Measurements from ENCODE around the gene TMEM91. TPM values are rescaled to one million over a fixed set of nuclear protein-coding genes. Genes with fewer than 3 reads are reported as not detected.
A peak's percentile ranks its signal among the peaks of the same experiment; 100 is the strongest.

The TMEM91 gene
- total and polyA plus RNA-seq, 9 of the 15 experiments (the other 6 are each of a cell fraction or from before 2014, with no cell fraction given) = 1.2 to 5.2 (median 2.7) TPM

- TF ChIP-seq BRD9 (IDR thresholded peaks at IDR 0.05; ENCODE audit: low read depth, partially characterized antibody) (no peak), ZKSCAN1 (IDR thresholded peaks at IDR 0.05; ENCODE audit: low read depth, low read length) (no peak), CBX1 (IDR thresholded peaks at IDR 0.05; ENCODE audit: low read depth) (no peak), HMGXB4 (CRISPR knock-in tag; IDR thresholded peaks at IDR 0.05) (no peak), ELF4 (CRISPR knock-in tag; IDR thresholded peaks at IDR 0.05) (peak; percentile 74), ZNF551 (CRISPR knock-in tag; IDR thresholded peaks at IDR 0.05) (no peak), YY1 (IDR thresholded peaks at IDR 0.05; ENCODE audit: borderline replicate concordance in 1 of 3, control insufficient read depth in 1 of 3, extremely low read depth in 1 of 3, insufficient read depth in 3 of 3, insufficient read length in 1 of 3, insufficient replicate concordance in 2 of 3, low read depth in 1 of 3, low read length in 2 of 3) (no peak), ATF1 (CRISPR knock-in tag; IDR thresholded peaks at IDR 0.05) (no peak), ATF1 (tag; IDR thresholded peaks at IDR 0.05) (no peak), TAF15 (IDR thresholded peaks at IDR 0.05; ENCODE audit: low read depth, low read length) (no peak), TGIF2 (CRISPR knock-in tag; IDR thresholded peaks at IDR 0.05) (no peak), EZH2 (IDR thresholded peaks at IDR 0.05; ENCODE audit: borderline replicate concordance, low read depth, low read length) (no peak), FOXK2 (conservative IDR thresholded peaks at IDR 0.05 in 1 of 2, IDR thresholded peaks at IDR 0.05 in 1 of 2; ENCODE audit: low read depth in 2 of 2) (peak in 1 of 2 experiments; percentile 50; a peak in 2 of 4 replicates), HCFC1 (IDR thresholded peaks at IDR 0.05; ENCODE audit: low read depth, low read length) (no peak), ZNF384 (IDR thresholded peaks at IDR 0.05; ENCODE audit: low read depth, low read length) (no peak), L3MBTL2 (IDR thresholded peaks at IDR 0.05) (peak; percentile 34; the same call in 1 of the 2 replicates), NELFE (IDR thresholded peaks at IDR 0.05; ENCODE audit: insufficient read depth, insufficient read length) (no peak), RUNX1 (IDR thresholded peaks at IDR 0.05; ENCODE audit: low read depth) (no peak), NR2C1 (IDR thresholded peaks at IDR 0.05) (peak; percentile 80), NR2C1 (tag; IDR thresholded peaks at IDR 0.05) (peak; percentile 69), ZFP1 (CRISPR knock-in tag; IDR thresholded peaks at IDR 0.05) (no peak), ESRRA (IDR thresholded peaks at IDR 0.05; ENCODE audit: borderline replicate concordance, low read depth) (peak; percentile 71; the same call in 1 of the 2 replicates), STAT6 (CRISPR knock-in tag; IDR thresholded peaks at IDR 0.05) (no peak), ZNF280B (CRISPR knock-in tag; IDR thresholded peaks at IDR 0.05) (no peak), DMBX1 (CRISPR knock-in tag; IDR thresholded peaks at IDR 0.05; ENCODE audit: borderline replicate concordance) (no peak), DACH1 (IDR thresholded peaks at IDR 0.05; ENCODE audit: partially characterized antibody) (peak; percentile 89)
Observed at GRCh38 chr19:41395355-41395754, 19.0 kb downstream of the TMEM91 start (continued).

All from K562 (cell line).